LNCaP clone FGC (cell line): ENCODE results near the gene CNIH4.

Experiments
- DNase-seq: peaks from one replicate; pipeline ENCODE4 v3.0.0-alpha.2; 2011; ENCODE audit warnings: low read depth
- H3K4me3 ChIP-seq: 2 replicates; pipeline ENCODE4 v1.5.1; 2011; ENCODE audit warnings: mild to moderate bottlenecking, low read depth, low read length, control low read depth
- TF ChIP-seq, protein P1 (sequence below): IDR thresholded peaks from 2 replicates; pipeline ENCODE4 v1.5.1; 2012; ENCODE audit warnings: mild to moderate bottlenecking; ENCODE audit not compliant: control insufficient read depth, insufficient read depth; ENCODE audit errors: extremely low read depth

Gene CNIH4

DNA sequence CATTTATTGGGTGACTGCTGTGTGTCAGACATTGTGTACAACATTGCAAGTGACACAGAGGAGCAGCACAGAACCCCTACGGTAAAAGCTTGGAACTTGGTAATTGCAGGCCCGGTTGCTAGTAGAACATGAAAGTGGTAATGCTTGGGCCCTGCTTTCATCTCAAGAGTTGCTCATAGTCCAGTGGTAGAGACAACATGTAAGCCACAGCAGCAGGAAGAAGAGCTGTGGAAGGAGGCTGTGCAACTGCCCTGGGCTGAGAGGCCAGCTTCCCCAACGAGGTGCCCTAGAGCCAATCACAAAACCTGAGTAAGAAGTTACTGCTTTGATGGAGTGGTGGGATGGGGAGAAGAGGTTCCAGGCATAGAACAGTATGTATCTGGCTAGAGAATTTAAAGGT, 18.4 kb downstream of the CNIH4 start:
- TF ChIP-seq, protein P1, sequence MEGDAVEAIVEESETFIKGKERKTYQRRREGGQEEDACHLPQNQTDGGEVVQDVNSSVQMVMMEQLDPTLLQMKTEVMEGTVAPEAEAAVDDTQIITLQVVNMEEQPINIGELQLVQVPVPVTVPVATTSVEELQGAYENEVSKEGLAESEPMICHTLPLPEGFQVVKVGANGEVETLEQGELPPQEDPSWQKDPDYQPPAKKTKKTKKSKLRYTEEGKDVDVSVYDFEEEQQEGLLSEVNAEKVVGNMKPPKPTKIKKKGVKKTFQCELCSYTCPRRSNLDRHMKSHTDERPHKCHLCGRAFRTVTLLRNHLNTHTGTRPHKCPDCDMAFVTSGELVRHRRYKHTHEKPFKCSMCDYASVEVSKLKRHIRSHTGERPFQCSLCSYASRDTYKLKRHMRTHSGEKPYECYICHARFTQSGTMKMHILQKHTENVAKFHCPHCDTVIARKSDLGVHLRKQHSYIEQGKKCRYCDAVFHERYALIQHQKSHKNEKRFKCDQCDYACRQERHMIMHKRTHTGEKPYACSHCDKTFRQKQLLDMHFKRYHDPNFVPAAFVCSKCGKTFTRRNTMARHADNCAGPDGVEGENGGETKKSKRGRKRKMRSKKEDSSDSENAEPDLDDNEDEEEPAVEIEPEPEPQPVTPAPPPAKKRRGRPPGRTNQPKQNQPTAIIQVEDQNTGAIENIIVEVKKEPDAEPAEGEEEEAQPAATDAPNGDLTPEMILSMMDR = no peak
- no peak overlapping the region for H3K4me3 ChIP-seq
- no peak for DNase-seq

DNA sequence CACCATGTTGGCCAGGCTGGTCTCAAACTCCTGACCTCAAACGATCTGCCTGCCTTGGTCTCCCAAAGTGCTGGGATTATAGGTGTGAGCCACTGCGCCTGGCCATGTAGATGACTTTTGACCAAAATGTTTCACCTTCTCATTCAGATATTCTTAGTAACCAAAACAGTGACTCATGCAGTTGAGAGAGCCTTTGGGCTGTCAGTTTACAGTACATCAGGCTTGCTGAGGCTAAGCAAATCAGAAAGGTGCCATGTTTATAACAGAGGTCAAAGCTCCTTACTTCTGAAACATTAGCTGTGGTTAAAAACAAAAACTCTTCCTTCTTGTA, 21.0 kb downstream of the CNIH4 start:
- no peak overlapping the region for H3K4me3 ChIP-seq

GRCh38 chr1:224378855-224379631, 22.4 kb downstream of the CNIH4 start:
- no peak overlapping the region for H3K4me3 ChIP-seq
- no peak for DNase-seq
- TF ChIP-seq, protein P1 = no peak

More for the DNA sequence above, 21.0 kb downstream of the CNIH4 start:
- TF ChIP-seq, protein P1 = no peak
- no peak for DNase-seq

- H3K4me3 ChIP-seq = no peak overlapping the region
- no peak for DNase-seq
- TF ChIP-seq, protein P1 = no peak
These were observed 23.3 kb downstream of the CNIH4 start for GRCh38 chr1:224380003-224380402.

DNA sequence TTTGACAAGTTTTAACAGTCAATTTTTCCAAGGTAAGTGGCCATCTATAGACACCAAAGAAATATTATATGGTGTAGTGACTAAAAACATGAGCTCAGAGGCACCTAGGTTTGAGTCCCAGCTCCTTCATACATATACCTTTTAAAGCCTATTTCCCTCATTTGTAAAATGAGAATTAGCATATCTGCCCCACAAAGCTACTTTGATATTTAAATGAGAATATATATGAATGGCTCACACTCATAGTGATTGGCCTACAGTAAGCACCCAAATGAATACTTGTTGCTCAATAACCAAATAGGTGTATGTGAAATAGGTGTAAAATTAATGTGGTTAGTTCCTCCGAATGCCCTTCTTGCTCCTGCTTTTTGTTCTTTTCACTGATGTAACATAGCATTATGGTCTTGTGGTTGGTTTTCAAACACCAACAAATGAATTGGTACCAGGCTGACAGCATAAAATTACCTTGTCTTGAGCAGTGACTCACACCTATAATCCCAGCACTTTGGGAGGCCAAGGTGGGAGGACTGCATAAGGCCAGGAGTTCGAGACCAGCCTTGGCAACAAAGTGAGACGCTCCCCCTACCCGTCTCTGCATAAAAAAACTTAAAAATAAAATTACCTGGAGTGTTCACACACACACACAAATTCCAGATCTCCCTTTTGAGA, 25.3 kb downstream of the CNIH4 start:
- DNase-seq = no peak
- TF ChIP-seq, protein P1 = no peak
- no peak overlapping the region for H3K4me3 ChIP-seq

GRCh38 chr1:224383218-224383617, 26.5 kb downstream of the CNIH4 start:
- DNase-seq = no peak
- no peak overlapping the region for H3K4me3 ChIP-seq
- TF ChIP-seq, protein P1 = no peak
